Gastrocnemius medialis (tissue), 4 donors: ENCODE measurements around the gene LIN28A. TPM values are rescaled to one million over a fixed set of nuclear protein-coding genes. Genes with fewer than 3 reads are reported as not detected.

Source experiments
- ATAC-seq, 2 donors: fragments of 150-250 bp; one replicate each; pipeline ENCODE4 v1.9.1; 2016
- DNase-seq, 2 donors: peaks; one replicate each; pipeline ENCODE4 v3.0.0-alpha.2; 2019
- H3K27ac ChIP-seq, 4 donors: fragments of 200-600 bp; sonication (generic); 1 replicate in 1 of 4; 2 replicates in 3 of 4; pipeline ENCODE4 v1.5.1; 2016 to 2018; ENCODE audit warnings: mild to moderate bottlenecking in 2 of 4, moderate library complexity in 1 of 4
- H3K27me3 ChIP-seq, 3 donors: fragments of 200-600 bp; sonication (generic) in 2 of 3; 1 replicate in 1 of 3; 2 replicates in 2 of 3; pipeline versions ENCODE4 v1.5.1 to v1.6.0; 2016 to 2019; ENCODE audit warnings: mild to moderate bottlenecking in 1 of 3, moderate library complexity in 1 of 3
- H3K36me3 ChIP-seq, 2 donors: fragments of 200-600 bp; sonication (generic) in 1 of 2; one replicate each; pipeline ENCODE4 v1.5.1; 2017 to 2018
- H3K4me1 ChIP-seq, 2 donors: fragments of 200-600 bp; sonication (generic) in 1 of 2; one replicate each; pipeline ENCODE4 v1.5.1; 2016 to 2017; ENCODE audit warnings: mild to moderate bottlenecking in 2 of 2
- H3K4me3 ChIP-seq, 4 donors: fragments of 200-600 bp; sonication (generic) in 3 of 4; 1 replicate in 1 of 4; 2 replicates in 3 of 4; pipeline ENCODE4 v1.5.1; 2016 to 2019; ENCODE audit warnings: mild to moderate bottlenecking in 2 of 4
- H3K9me3 ChIP-seq, 3 donors: fragments of 200-600 bp; sonication (generic) in 2 of 3; 1 replicate in 1 of 3; 2 replicates in 2 of 3; pipeline ENCODE4 v1.5.1; 2016 to 2019
- POLR2A ChIP-seq, 2 donors: fragments of 450-650 bp; IDR thresholded peaks; one replicate each; pipeline ENCODE4 v1.6.1; 2017; ENCODE audit warnings: antibody characterized with exemption in 2 of 2, mild to moderate bottlenecking in 2 of 2, moderate library complexity in 2 of 2
- in situ Hi-C, 4 donors: fragments of 200-750 bp; cut with MboI; loops; one replicate each; pipeline versions ENCODE4 v1.15.0 to v1.8.0; 2017; ENCODE audit warnings: low sequenced_read_pairs in 4 of 4
- intact Hi-C: fragments of 100-400 bp; cut with DNase I; formaldehyde crosslinking; loops from one replicate; pipeline ENCODE4 v1.15.1; 2023; ENCODE audit warnings: low total_unique reads
- total RNA-seq, 4 donors: library from RNA; depleted of rRNA; stranded (reverse); fragments of >200 nt; gene quantifications; one replicate each; pipeline versions ENCODE4 v1.1.0 to v1.2.3, GENCODE V29; 2016
- TF ChIP-seq, protein P1 (sequence below), 5 experiments: fragments of 450-650 bp in 3 of 5; fragments of 200-600 bp in 2 of 5; sonication (generic) in 2 of 5; IDR thresholded peaks in 4 of 5; conservative IDR thresholded peaks in 1 of 5; 1 replicate in 4 of 5; 2 replicates in 1 of 5; pipeline ENCODE4 v1.5.1; 2016 to 2019; ENCODE audit warnings: antibody characterized with exemption in 5 of 5, mild to moderate bottlenecking in 3 of 5, moderate library complexity in 3 of 5

The LIN28A gene
- total RNA-seq, 4 donors from 2014 or later, result not detected

GRCh38 chr1:26375081-26375480 is 35.5 kb upstream of the LIN28A start:
- H3K4me3 ChIP-seq, result no peak overlapping the region
- no peak overlapping the region for H3K27ac ChIP-seq
- TF ChIP-seq, protein P1, sequence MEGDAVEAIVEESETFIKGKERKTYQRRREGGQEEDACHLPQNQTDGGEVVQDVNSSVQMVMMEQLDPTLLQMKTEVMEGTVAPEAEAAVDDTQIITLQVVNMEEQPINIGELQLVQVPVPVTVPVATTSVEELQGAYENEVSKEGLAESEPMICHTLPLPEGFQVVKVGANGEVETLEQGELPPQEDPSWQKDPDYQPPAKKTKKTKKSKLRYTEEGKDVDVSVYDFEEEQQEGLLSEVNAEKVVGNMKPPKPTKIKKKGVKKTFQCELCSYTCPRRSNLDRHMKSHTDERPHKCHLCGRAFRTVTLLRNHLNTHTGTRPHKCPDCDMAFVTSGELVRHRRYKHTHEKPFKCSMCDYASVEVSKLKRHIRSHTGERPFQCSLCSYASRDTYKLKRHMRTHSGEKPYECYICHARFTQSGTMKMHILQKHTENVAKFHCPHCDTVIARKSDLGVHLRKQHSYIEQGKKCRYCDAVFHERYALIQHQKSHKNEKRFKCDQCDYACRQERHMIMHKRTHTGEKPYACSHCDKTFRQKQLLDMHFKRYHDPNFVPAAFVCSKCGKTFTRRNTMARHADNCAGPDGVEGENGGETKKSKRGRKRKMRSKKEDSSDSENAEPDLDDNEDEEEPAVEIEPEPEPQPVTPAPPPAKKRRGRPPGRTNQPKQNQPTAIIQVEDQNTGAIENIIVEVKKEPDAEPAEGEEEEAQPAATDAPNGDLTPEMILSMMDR (IDR thresholded peaks at IDR 0.05 in 4 of 5, conservative IDR thresholded peaks at IDR 0.05 in 1 of 5), result no peak
- no peak for TF ChIP-seq POLR2A (IDR thresholded peaks at IDR 0.05)
- no peaks in the 10 kb centered on the region for H3K9me3 ChIP-seq
- no peaks in the 10 kb centered on the region for H3K4me1 ChIP-seq
- no peak for DNase-seq
- in situ Hi-C loops (no loop called here), intact Hi-C loops (no loop called here)
- H3K27me3 ChIP-seq, result peaks cover 0 to 2% (median 0%) of the 10 kb centered on the region in 3 donors
- H3K36me3 ChIP-seq, result no peaks in the 10 kb centered on the region
- ATAC-seq, result no peak

- Histone ChIP-seq H3K27ac (no peak overlapping the region), H3K4me1 (no peaks in the 10 kb centered on the region), H3K4me3 (no peak overlapping the region), H3K9me3 (no peaks in the 10 kb centered on the region), H3K27me3 (peaks cover 0 to 2% (median 0%) of the 10 kb centered on the region in 3 donors), H3K36me3 (no peaks in the 10 kb centered on the region)
- TF ChIP-seq, protein P1 (IDR thresholded peaks at IDR 0.05 in 4 of 5, conservative IDR thresholded peaks at IDR 0.05 in 1 of 5), result no peak
- TF ChIP-seq POLR2A (IDR thresholded peaks at IDR 0.05), result no peak
- in situ Hi-C loops, result no loop called here
- DNase-seq (no peak), ATAC-seq (no peak)
- intact Hi-C loops, result no loop called here
Measured at GRCh38 chr1:26376050-26376449, 34.6 kb upstream of the LIN28A start.

DNA sequence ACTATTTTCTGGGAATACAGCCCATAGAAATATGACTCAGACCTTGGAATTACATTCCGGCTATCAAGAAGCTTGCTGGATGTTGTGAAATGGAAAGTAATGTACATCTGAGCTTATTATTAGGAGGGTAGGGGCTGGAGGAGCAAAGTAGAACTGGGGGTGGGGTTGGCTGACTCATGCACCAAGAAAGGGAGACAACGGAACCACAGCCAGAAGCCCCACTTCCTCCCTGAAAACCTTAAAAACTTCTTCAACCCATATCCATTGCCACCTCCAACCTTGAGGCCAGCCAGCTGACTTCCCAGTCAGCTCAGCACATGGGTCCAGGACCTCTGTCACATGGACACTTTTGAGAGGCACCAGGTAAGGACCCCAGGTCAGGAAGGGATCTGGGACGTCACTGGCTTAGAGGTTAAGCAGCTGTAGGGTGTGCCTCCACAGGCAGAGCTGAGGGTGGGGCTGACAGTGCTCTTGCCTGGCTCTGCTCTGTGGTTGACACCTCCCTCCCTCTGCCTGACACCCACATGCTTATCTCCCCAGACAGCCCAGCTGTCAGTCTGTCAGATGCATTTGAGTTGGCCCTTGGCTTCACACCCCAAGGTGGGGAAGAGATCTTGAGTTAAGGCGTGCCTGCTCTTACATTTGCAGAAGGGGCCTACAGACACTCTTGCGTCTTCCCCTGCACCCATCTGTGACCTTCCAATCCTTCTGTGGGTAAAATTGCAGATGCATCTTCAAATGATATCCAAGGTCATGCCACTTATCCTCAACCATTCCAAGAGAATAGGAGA is 32.3 kb upstream of the LIN28A start:
- peaks cover 0 to 3% (median 2%) of the 10 kb centered on the region in 3 donors for H3K27me3 ChIP-seq
- no peak for TF ChIP-seq POLR2A (IDR thresholded peaks at IDR 0.05)
- TF ChIP-seq, protein P1 (IDR thresholded peaks at IDR 0.05 in 4 of 5, conservative IDR thresholded peaks at IDR 0.05 in 1 of 5), result no peak
- H3K4me3 ChIP-seq, result no peak overlapping the region
- ATAC-seq (peak in 1 of 2 donors; percentile 41), DNase-seq (no peak)
- in situ Hi-C loops (no loop called here), intact Hi-C loops (no loop called here)
- no peaks in the 10 kb centered on the region for H3K36me3 ChIP-seq
- no peaks in the 10 kb centered on the region for H3K4me1 ChIP-seq
- no peak overlapping the region for H3K27ac ChIP-seq
- no peaks in the 10 kb centered on the region for H3K9me3 ChIP-seq

GRCh38 chr1:26378879-26379251 is 31.8 kb upstream of the LIN28A start:
- Histone ChIP-seq H3K9me3 (no peaks in the 10 kb centered on the region), H3K4me1 (no peaks in the 10 kb centered on the region), H3K27ac (no peak overlapping the region), H3K36me3 (no peaks in the 10 kb centered on the region), H3K27me3 (peaks cover 0 to 3% (median 2%) of the 10 kb centered on the region in 3 donors), H3K4me3 (no peak overlapping the region)
- TF ChIP-seq, protein P1 (IDR thresholded peaks at IDR 0.05 in 4 of 5, conservative IDR thresholded peaks at IDR 0.05 in 1 of 5), result no peak
- no peak for TF ChIP-seq POLR2A (IDR thresholded peaks at IDR 0.05)
- ATAC-seq (no peak), DNase-seq (no peak)
- in situ Hi-C loops (no loop called here), intact Hi-C loops (no loop called here)
